Measurements from ENCODE around the gene DST.
"Not testable (repeated sequence)": the region's sequence is repeated elsewhere in the genome, so short reads cannot be mapped to it uniquely, and the experiment has no call there.

DST gene

GRCh38 chr6:56574292-56574691 is 68.4 kb downstream of the DST start:
- Histone ChIP-seq H4K20me1 (peaks cover 0 to 5% (median 0%) of the 10 kb centered on the region in 11 experiments; a peak in 2 of 22 replicates), H3K4me1 (no peaks in the 10 kb centered on the region), H3K27ac (no peak overlapping the region), H3K9me3 (replicated peaks in 1 of 11) (no peaks in the 10 kb centered on the region), H3K9ac (no peak overlapping the region), H3K4me2 (no peak overlapping the region), H3K36me3 (peaks cover 4 to 68% (median 10%) of the 10 kb centered on the region in 11 experiments; a peak in 13 of 22 replicates), H3K4me3 (no peak overlapping the region), H3K27me3 (no peaks in the 10 kb centered on the region)
- no peak for TF ChIP-seq Cebpa-rat (IDR thresholded peaks at IDR 0.05)

- H3K4me3 ChIP-seq: no peak overlapping the region
- no peak overlapping the region for H3K4me2 ChIP-seq
- H3K9ac ChIP-seq: no peak overlapping the region
- peaks cover 0 to 5% (median 0%) of the 10 kb centered on the region in 11 experiments; a peak in 2 of 22 replicates for H4K20me1 ChIP-seq
- no peaks in the 10 kb centered on the region for H3K4me1 ChIP-seq
- H3K27ac ChIP-seq: no peak overlapping the region
- no peaks in the 10 kb centered on the region for H3K27me3 ChIP-seq
- no peak for TF ChIP-seq Cebpa-rat (IDR thresholded peaks at IDR 0.05)
- peaks cover under 1 to 68% (median 10%) of the 10 kb centered on the region in 11 experiments; a peak in 14 of 22 replicates for H3K36me3 ChIP-seq
- H3K9me3 ChIP-seq (replicated peaks in 1 of 11): no peaks in the 10 kb centered on the region
These were observed 69.1 kb downstream of the DST start for GRCh38 chr6:56573624-56574023.

DNA sequence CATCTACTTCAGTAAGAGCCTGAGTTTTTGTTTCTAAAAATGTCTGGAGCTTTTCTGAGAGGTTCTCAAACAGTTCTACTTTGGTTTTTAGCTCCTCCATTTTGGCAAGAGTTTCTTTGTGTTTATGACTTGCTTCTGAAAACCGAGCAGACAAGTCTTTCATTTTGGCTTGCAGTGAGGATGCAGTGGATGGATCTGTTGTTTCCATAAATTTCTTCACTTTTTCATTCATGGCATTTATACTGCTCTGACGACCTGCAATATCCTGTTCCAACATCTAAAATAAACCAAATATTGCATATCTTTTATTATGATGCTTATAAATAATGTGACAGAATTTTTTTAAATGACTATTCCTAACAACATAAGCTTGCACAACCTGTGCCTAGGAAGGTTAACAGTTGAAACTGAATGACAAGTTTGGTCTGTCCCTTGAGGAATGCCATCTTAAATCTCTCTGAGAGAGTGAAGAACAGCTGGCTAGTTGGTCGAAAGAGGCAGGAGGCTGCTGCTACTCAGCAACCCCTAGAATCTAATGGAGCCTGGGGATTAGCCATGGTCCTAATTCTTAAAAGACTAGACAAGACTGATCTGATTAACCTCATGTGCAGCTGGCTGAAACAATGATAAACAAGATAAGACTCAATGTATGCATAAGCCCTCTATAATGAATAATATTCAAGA is 69.8 kb downstream of the DST start:
- no peak overlapping the region for H3K4me2 ChIP-seq
- no peak for TF ChIP-seq Cebpa-rat (IDR thresholded peaks at IDR 0.05)
- H3K36me3 ChIP-seq: peaks cover 0 to 67% (median 11%) of the 10 kb centered on the region in 11 experiments; a peak in 13 of 22 replicates
- H4K20me1 ChIP-seq: peaks cover 0 to 5% (median 0%) of the 10 kb centered on the region in 11 experiments; a peak in 2 of 22 replicates
- no peak overlapping the region for H3K9ac ChIP-seq
- H3K4me3 ChIP-seq: no peak overlapping the region
- H3K4me1 ChIP-seq: no peaks in the 10 kb centered on the region
- H3K27ac ChIP-seq: no peak overlapping the region
- H3K9me3 ChIP-seq (replicated peaks in 1 of 11): no peaks in the 10 kb centered on the region
- no peaks in the 10 kb centered on the region for H3K27me3 ChIP-seq

GRCh38 chr6:56571605-56572004 is 71.1 kb downstream of the DST start:
- H3K4me2 ChIP-seq: no peak overlapping the region
- H3K9me3 ChIP-seq (replicated peaks in 1 of 11): no peaks in the 10 kb centered on the region
- peaks cover 2 to 69% (median 8%) of the 10 kb centered on the region in 11 experiments; a peak in 15 of 22 replicates for H3K36me3 ChIP-seq
- H3K9ac ChIP-seq: no peak overlapping the region
- peaks cover 0 to 5% (median 0%) of the 10 kb centered on the region in 11 experiments; a peak in 2 of 22 replicates for H4K20me1 ChIP-seq
- no peak overlapping the region for H3K4me3 ChIP-seq
- no peaks in the 10 kb centered on the region for H3K27me3 ChIP-seq
- H3K4me1 ChIP-seq: no peaks in the 10 kb centered on the region
- TF ChIP-seq Cebpa-rat (IDR thresholded peaks at IDR 0.05): no peak
- H3K27ac ChIP-seq: no peak overlapping the region

DNA sequence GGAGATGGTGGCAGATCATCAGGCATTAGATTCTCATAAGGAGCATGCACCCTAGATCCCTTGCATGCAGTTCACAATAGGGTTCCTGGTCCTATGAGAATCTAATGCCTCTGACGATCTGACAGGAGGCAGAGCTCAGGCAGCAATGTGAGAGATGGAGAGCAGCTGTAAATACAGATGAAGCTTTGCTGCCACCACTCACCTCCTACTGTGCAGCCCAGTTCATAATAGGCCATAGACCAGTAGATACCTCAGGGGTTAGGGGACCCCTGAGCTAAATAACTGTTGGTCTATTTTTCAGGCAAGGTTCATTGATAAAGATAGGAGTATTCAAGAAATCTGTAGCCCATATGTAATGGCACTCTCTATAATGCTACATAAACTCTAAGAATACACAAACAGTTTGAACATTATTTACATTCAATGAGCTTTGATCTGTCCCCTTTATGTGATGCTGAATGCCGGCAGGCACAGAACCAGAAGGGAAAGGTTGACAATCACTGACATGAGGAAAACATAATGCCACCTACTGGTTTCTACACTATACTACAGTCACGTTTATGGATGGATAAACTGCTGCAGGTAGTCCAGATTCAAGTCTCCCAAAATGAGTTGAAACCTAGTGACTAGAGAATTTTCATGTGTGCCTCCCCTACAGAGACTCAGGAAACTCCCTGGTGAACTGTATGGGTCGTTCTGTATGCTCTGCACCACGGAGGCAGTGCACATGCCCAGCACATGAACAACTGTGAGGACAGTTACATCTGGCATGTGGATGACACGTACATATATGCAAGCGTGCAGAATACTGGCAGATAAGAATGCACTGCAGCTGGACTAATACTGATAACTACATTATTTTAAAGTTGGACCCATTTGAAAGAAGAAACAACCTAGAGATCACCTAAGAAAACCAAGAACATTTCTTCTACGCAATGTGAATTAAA is 72.0 kb downstream of the DST start:
- peaks cover 5 to 69% (median 13%) of the 10 kb centered on the region in 11 experiments; a peak in 17 of 22 replicates for H3K36me3 ChIP-seq
- no peaks in the 10 kb centered on the region for H3K27me3 ChIP-seq
- no peaks in the 10 kb centered on the region for H3K4me1 ChIP-seq
- H4K20me1 ChIP-seq: peaks cover 0 to 5% (median 0%) of the 10 kb centered on the region in 11 experiments; a peak in 2 of 22 replicates
- peaks cover 0 to 3% (median 0%) of the 10 kb centered on the region in 11 experiments; a peak in 1 of 22 replicates for H3K9me3 ChIP-seq (replicated peaks in 1 of 11)
- no peak overlapping the region for H3K4me2 ChIP-seq
- TF ChIP-seq Cebpa-rat (IDR thresholded peaks at IDR 0.05): no peak
- H3K4me3 ChIP-seq: no peak overlapping the region
- H3K27ac ChIP-seq: no peak overlapping the region
- H3K9ac ChIP-seq: no peak overlapping the region

DNA sequence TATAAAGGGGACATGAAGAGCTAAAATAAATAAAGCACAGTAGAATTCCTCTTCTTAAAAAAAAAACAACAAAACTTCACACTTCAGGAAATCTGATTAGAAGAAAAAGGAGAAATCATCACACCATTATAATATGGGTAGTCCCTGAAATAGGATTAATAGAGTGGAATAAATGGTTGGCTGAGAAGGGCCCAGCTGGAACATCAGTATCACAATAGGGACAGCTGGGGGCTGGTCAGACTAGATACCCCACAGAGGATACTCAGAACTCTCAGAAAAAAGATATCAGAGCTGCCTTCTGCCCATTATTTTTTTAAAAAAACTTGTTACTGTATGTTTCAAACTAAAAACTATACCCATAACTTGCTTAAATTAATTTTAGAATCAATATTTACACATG is 75.2 kb downstream of the DST start:
- Histone ChIP-seq H3K36me3 (peaks cover 11 to 79% (median 29%) of the 10 kb centered on the region in 11 experiments; a peak in 21 of 22 replicates), H3K9ac (no peak overlapping the region), H3K27me3 (no peaks in the 10 kb centered on the region), H3K27ac (no peak overlapping the region), H3K4me2 (no peak overlapping the region), H3K9me3 (replicated peaks in 1 of 11) (peaks cover 8 to 27% (median 13%) of the 10 kb centered on the region in 11 experiments; a peak in 19 of 22 replicates), H3K4me1 (no peaks in the 10 kb centered on the region), H4K20me1 (peaks cover 0 to 5% (median 0%) of the 10 kb centered on the region in 11 experiments; a peak in 2 of 22 replicates), H3K4me3 (no peak overlapping the region)
- TF ChIP-seq Cebpa-rat (IDR thresholded peaks at IDR 0.05): no peak

- H3K4me1 ChIP-seq, H3K4me2 ChIP-seq, H3K27ac ChIP-seq, H3K27me3 ChIP-seq, H3K4me3 ChIP-seq, H3K9ac ChIP-seq, H4K20me1 ChIP-seq: not testable (repeated sequence)
- peaks cover 15 to 83% (median 39%) of the 10 kb centered on the region in 11 experiments for H3K36me3 ChIP-seq
- peaks cover 8 to 27% (median 13%) of the 10 kb centered on the region in 11 experiments; a peak in 19 of 22 replicates for H3K9me3 ChIP-seq (replicated peaks in 1 of 11)
These were observed 80.0 kb downstream of the DST start for GRCh38 chr6:56562730-56563129.

DNA sequence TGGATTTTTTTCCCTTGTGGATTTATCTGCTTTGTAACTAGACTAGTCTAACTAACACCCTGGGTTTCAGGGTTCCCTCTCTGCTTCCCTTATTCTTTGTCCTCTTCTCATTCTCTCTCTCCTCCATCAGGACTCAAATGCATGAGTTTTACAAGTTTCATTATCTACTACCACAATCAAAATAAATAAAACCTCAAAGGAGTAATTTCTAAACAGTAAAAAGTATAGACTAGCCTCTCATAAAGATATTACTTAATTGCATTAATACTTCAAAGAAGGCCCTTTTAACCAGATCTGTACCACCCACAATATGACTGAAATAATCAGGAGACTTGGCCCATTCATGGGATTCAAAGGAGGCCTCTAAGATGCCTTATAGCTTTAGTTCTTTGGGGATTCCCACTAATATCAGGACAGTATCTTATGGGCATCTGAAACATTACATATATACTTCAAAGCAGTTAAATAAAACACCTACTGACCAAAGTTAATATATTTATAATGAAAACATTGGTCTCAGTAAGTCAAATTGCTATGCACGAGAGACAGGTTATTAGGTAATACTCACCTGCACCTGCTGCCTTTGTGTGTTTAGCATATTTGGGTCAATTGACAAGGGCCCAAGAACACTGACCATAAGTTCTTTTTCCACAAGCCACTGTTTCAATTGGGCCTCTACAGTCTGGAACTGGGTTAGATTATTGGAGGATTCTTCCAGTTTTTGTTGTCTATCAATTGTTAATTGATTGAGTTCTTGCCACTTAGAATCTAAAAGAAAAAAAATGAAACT is 85.7 kb downstream of the DST start:
- Histone ChIP-seq H3K27me3 (no peaks in the 10 kb centered on the region), H3K36me3 (peaks cover 18 to 93% (median 60%) of the 10 kb centered on the region in 11 experiments; a peak in 21 of 22 replicates), H3K27ac (no peak overlapping the region), H3K4me2 (no peak overlapping the region), H3K4me3 (no peak overlapping the region), H3K9ac (no peak overlapping the region), H3K4me1 (no peaks in the 10 kb centered on the region), H3K9me3 (replicated peaks in 1 of 11) (no peaks in the 10 kb centered on the region), H4K20me1 (no peaks in the 10 kb centered on the region; a peak in 1 of 22 replicates)
- no peak for TF ChIP-seq Cebpa-rat (IDR thresholded peaks at IDR 0.05)

Data from BLaER1 treated with 17β-estradiol and CSF1 and Interleukin-3, amounts not matched to agents 10 nM and 100 nM (cell line).